GM21737 (cell line): ENCODE data around the gene DBI.
"Not testable (repeated sequence)": the region's sequence is repeated elsewhere in the genome, so short reads cannot be mapped to it uniquely, and the experiment has no call there.

Source experiments
- ATAC-seq: cut with Tn5 transposase; IDR thresholded peaks from one replicate; pipeline ENCODE4 v1.9.1; 2021; ENCODE audit warnings: mild to moderate bottlenecking, moderate library complexity; ENCODE audit not compliant: unreplicated experiment

DBI gene

DNA sequence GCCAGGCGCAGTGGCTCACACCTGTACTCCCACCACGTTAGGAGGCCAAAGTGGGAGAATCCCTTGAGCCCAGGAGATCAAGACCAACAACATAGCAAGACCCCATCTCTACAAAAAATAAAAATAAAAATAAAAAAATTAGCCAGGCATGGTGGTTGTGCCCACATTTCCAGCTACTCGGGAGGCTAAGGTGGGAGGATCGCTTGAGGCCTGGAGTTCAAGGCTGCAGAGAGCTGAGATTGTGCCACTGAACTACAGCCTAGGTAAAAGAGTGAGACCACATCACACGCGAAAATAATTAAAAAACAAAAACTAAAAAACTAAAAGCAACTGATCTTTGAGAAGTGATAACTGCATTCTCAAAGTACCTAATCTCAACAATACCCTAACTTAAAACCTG lies 2.0 kb upstream of the DBI start:
- no peak for ATAC-seq

- no peak for ATAC-seq
Observed at GRCh38 chr2:119365436-119365835, 1.3 kb upstream of the DBI start.

- peak; percentile 3 for ATAC-seq
Observed at GRCh38 chr2:119366161-119366648, 572 bp upstream of the DBI start.

DNA sequence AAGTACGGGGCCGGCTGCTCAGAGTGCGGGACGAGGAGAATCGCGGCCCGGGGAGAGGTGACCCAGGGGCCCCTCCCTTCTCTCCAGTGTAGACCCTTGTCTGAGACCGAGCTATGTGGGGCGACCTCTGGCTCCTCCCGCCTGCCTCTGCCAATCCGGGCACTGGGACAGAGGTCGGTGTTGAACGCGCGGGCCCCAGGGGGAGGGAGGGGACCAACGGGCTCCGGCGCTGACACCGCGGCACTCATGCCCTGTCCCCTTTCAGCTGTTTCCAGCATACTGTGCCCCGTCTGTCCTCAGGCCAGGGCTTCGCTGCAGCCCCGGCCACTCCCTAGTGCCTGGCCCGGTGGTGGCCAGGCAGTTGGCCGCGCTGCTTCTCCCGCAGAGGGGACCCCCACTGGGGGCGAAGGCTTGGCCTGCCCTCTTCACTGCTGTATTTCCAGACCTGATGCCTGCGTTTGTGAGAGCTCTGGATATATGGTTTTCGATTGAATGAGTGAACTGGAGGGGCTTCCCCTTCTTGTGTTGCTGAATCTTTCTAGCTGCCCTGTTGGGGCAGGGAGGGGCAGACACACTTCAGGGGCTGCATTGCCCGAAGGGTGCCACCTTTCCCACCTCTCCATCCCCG lies 809 bp downstream of the DBI start:
- peak; percentile 24 for ATAC-seq

- ATAC-seq: no peak
Observed at GRCh38 chr2:119369845-119370244, 3.1 kb downstream of the DBI start.

GRCh38 chr2:119371111-119371510 lies 4.3 kb downstream of the DBI start:
- ATAC-seq: no peak

DNA sequence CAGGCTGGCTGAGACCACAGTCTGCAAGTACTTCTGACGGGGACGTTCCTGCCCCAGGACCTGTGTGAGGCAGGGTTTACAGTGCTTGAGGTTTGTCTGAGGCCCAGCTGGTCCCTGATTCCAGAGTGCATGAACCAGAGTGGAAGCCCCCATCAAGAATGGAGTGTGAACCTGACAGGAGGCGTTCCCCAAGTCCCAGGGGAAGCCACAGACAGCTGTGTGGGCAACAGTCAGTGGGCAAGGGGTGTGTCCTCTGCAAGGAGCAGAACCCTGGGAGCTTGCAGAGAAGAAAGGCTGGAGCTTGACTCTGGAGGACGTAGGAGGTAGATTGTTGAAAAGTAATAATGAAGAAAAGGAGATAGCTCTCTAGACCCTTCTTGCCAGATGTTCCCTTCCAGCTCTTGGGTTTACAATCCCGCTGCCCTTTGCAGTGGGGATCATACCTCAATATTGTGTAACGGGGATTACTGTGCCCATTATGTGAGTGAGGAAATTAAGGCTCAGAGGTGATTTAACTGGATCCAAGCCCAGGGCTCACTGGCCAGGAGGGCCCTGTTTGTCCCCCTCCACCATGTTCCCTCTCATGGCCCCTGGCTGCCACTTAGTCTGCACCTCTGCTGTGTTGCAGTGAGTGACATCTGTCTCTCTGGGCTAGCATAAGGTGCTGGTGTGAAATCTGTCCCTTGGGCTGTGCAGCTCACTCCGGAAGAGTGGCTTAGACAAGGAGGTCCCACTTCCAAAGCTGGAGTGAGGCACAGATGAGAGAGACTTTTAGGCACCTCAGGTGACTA lies 6.2 kb downstream of the DBI start:
- no peak for ATAC-seq

GRCh38 chr2:119373907-119374745 lies 7.3 kb downstream of the DBI start:
- ATAC-seq: not testable (repeated sequence)

DNA sequence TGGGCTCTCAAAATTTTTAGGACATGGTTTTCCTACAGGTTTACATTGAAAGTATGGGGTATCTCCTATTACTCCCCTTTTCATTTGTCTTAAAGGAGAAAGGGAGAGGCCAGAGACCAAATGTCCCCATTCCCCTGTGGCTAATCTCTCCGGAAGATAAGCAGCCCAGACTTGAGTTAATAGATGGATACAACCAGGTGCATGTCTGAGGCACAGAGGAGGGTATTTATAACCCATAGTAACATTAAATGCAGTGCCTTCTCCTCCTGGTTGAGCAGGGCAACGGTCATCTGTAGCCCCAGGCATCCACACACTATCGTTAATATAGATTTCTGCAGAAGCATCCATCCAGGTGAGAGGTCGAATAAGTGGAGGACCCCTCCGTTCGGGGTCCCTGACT lies 9.6 kb downstream of the DBI start:
- ATAC-seq: not testable (repeated sequence)

DNA sequence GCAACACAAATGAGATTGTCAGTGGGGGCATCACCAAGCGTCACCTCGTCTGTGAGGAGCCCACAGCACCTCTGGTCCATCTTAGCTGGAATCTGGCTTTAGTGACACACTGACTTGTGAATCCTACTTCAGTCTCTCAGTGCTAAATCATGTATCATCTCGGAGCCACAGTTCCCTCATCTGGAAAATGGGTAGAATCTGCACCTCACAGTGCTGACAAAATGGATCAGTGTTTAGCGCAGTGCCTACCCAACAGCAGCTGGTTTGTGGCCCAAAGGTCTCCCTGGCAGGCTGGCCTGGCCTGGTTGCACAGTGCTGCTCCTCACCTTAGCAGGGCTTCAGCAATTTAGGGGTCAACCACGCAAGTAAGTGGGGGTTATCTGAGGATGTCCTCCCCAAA lies 10.0 kb downstream of the DBI start:
- no peak for ATAC-seq

DNA sequence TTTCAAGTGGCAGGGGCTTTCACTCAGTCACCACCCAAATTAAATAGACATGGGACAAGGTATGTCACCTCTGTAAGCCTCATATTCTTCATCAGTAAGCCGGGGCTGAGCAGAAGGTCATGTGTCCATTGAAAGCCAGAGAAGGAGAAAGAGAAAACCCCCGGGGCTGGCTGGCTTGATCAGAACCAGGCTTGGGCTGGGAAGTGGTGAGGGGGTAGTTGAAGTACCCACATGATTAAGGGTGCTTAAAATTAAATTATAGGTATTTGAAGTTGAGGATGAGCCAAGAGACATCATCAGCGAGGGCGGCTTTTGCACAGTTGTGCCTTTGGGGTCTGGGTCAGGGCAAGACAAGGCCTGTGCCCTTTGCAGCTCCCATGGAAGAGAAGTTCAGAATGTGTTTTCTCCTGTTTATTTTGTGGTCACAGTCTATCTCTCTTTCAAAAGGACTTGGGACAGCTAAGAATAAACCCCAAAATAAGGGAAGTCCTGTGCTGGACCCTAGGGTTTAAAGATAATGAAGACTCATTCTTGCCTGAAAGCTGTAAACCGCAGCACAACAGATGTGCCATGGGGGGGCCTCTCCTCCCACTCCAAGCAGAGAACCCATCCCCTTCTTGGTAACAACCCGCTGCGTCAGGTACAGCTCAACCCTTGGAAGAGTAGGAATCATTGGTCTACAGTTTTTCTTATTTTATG lies 10.7 kb downstream of the DBI start:
- no peak for ATAC-seq

DNA sequence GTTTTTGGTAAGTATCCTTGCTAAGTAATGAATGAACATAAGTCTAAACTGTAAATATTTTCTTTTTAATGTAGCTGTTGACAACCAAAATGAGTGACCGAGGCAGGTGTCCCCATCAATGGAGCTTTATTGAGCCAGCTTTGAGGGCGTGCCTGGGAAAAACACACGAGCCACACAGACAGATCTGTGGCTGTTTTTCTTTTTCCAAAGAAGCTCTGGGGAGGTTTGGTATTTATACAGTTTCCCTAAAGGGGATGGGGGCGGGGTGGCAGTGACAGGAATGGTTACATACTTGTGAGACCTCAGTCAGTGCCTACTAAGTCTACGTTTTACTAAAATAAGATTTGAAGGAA lies 11.2 kb downstream of the DBI start:
- no peak for ATAC-seq

- no peak for ATAC-seq
Observed at GRCh38 chr2:119378566-119378965, 11.8 kb downstream of the DBI start.

DNA sequence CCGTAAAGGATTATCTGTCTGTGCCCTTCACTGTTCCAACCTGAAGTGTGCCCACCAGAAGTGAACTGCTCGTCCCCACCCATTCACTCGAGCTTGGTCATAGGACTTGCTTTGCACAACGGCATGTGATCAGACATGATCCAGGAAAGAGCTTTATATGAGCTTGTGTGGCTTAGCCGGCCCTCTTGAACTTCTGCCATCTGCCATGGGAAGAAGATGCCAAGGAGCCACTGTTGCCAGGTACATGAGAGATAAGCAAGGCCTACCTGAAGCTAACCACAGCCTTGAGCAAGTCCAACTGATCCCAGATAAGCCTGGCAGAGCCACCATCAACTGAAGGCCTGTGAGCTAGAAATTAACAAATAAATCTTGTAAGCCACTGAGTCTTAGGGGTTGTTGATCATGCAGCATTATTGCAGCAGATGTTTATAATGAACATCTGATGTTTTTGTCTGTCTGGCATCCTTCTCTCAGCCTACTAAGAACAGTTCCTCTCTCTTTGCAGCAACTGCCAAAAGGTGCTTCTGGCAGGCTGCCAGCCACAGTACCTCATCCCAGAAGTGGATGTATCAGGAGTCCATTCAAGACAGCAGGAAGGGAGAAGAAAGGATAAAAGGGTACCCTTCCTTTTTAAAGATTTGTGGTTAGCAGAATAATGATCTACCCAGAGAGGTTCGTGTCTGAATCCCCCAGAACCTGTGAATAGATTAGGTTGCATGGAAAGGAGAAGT lies 16.8 kb downstream of the DBI start:
- no peak for ATAC-seq

GRCh38 chr2:119384971-119385370 lies 18.2 kb downstream of the DBI start:
- no peak for ATAC-seq

GRCh38 chr2:119385466-119385865 lies 18.7 kb downstream of the DBI start:
- no peak for ATAC-seq

- ATAC-seq: peak; percentile 73
Observed at GRCh38 chr2:119387381-119388129, 20.8 kb downstream of the DBI start.

DNA sequence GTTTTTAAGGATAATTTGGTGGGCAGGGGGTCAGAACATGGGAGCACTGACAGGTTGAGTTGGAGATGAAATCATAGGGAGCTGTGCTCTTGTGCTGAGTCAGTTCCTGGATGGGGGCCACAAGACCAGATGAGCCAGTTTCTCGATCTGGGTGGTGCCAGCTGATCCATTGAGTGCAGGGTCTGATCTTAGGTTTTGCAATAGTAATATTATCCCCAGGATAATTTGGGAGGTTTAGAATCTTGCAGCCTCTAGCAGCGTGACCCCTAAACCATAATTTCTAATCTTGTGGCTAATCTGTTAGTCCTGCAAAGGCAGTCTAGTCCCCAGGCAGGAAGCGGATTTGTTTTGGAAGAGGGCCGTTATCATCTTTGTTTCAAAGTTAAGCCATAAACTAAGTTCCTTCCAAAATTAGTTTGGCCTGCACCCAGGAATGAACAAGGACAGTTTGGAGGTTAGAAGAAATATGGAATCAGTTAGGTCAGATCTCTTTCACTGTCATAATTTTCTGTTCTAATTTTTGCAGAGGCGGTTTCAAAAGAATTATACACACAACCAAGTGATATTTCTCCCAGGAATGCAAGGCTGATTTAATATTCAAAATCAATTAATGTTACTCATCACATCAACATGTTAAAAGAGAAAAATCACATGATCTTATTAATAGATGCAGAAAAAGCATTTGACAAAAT lies 23.0 kb downstream of the DBI start:
- no peak for ATAC-seq
